GM19240 (cell line): ENCODE measurements around the gene PKHD1.

Experiments used
- DNase-seq: peaks from one replicate; pipeline ENCODE4 v3.0.0; 2011; ENCODE audit warnings: low spot score; ENCODE audit not compliant: insufficient read length

PKHD1 gene

GRCh38 chr6:52087498-52087999, at the start of gene PKHD1:
Gene PKHD1 (minus strand): TSS chr6:52087613. CDS start chr6:52084933, 2,680 bp downstream.
- no peak for DNase-seq

DNA sequence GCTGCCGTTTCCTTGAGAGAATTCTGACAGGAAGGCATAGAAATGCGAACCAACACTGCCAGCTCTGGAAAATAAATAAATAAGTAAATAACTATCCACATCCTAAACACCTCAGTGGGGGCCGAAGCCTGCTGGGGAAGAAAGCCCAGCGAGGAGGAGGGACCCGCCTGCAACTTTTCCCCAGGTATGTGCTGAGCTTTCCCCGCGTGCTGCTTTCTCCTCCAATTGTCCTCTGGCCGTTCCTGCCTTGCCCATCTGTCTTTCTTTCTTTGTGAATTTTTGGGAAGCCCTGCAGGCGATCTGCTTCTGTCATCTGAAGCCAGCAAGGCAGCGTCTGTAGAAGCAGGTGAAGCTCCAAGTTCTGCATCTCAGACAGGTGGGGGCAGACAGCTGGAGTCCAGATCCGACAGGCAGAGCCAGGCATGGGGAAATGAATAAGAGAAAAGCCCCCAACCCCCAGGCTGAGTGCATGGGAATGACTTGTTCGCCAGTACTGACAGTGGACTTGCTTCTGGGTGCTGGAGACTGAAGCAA, 49.6 kb upstream of the PKHD1 start:
- no peak for DNase-seq

- no peak for DNase-seq
Measured at GRCh38 chr6:52136055-52136454, 48.6 kb upstream of the PKHD1 start.

DNA sequence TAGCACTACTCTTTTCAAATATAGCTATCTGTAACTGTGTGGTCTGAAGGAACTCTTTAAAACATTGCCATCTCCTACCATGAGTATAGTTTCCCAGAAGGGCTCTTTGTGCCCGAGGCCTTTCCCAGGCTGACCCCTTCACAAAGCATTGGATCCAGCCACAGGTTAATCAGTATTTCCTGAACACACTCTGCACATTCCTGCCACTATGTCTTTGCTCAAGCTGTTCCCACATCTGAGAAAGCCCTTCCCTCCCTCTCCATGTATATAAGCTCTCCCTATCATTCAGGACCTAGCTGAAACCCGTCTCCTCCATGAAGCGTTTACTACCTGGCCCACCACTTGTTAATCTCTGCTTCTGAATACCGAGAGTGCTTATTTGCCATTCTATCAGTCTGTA, 47.8 kb upstream of the PKHD1 start:
- DNase-seq = no peak

GRCh38 chr6:52134011-52134410, 46.6 kb upstream of the PKHD1 start:
- DNase-seq = no peak

GRCh38 chr6:52133324-52133723, 45.9 kb upstream of the PKHD1 start:
- DNase-seq = no peak

- DNase-seq = no peak
Measured at GRCh38 chr6:52132292-52132691, 44.9 kb upstream of the PKHD1 start.

DNA sequence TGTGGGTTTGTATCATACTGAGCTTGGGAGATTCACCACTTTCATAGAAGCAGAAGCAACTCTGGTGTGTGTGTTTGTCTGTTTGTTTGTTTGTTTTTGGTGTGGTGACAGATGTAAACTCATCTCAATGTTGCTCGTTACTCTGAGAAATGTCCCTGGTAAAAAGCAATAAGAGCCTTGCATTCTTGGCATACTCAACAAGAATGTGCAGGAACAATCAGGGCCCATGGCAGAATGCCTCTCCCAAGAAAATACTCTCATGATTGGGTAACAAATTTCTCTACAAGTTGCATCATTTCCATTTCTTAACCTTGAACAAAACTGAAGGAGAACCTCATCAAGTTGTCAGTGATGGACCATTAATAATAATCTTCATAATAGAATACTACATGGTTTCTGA, 43.0 kb upstream of the PKHD1 start:
- DNase-seq = no peak

GRCh38 chr6:52127957-52128356, 40.5 kb upstream of the PKHD1 start:
- no peak for DNase-seq

DNA sequence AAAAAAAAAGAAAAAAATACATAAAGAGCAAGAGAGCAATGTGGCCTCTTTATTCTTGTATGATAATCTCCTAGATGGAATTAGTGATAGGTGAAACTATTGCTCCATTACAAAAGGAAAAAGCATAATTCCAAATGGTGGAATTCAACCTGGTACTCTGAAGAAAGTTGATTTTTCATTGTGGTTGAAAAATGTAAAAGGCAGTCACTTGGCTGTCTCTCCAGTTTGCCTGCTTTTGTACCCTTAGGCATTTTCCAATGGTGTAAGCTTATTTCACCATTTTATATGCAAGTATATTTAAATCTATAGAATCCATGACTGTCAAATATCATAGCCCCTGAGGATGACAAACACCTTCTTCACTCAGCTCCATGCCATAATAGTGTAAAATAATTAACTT, 38.8 kb upstream of the PKHD1 start:
- DNase-seq = no peak

GRCh38 chr6:52125572-52125971, 38.2 kb upstream of the PKHD1 start:
- DNase-seq = no peak

DNA sequence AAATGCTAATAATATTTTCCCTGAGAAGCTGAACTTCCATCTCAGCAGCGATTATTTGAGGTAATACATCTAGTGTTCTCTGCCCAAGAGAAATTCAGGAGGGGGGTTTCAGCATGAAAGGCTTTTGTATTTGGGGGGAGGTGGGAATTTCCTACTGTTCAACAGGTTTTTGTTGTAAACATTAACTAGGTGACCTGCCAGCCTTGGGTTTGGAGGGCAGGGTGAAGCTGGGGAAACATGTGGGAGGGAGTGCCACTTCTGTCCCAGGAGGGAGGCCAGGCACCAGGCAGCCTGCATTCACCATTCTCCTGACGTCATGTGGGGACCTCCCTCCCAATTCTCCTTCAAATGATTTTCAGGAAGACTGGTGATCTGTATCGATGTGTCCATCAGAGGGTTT, 37.7 kb upstream of the PKHD1 start:
- no peak for DNase-seq

GRCh38 chr6:52124126-52125121, 37.0 kb upstream of the PKHD1 start:
- DNase-seq = no peak

DNA sequence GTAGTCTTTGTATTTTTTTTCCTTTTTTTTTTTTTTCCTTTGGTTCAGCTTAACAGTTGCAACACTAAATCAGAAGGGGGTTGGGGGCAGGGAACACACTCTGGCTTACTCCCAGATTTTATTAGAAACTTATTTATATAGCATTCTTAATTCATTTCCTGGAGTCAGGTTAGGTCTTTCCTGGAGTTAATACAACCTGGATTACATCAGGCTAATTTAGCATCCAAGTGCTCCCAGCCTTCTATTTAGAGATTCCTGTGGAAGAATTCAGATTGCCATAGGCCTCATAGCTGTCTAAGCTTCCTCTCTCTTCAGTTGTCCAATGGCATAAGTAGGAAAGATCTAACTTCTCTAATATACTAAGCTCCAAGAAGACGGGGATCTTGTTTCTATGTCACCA, 35.8 kb upstream of the PKHD1 start:
- DNase-seq = no peak

DNA sequence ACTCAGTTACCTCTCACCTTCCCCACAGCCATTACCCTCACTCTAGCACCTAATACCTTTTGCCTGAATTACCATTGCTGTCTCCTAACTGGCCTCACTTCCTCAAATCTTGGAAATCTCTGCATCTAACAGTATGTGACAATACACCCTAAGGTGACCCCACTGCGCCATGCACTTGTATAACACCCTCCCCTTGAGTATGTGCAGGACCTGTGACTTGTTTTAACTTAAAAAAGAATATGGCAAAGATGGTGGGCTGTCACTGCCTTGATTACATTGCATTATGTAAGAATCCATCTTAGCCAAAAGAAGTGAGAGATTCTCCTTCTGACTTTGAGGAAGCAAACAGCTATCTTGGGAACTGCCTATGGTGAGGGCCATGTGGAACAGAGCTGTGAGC, 29.9 kb upstream of the PKHD1 start:
- no peak for DNase-seq

DNA sequence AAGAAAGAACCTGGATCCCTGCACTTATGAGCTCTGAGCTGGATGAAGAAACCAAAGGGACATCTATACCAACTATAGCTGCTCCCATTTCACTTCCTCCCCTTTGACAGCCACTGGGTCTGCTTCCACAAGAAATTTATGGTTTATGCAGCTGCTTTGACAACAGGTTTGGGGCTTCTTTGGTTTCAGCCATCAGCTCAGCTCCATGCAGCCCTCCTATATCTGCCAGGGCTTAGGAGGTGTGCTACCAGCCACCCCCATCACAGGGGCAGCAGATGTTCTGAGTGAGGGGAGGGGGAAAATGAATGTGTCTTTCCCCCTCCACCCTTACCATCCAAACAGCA, 29.2 kb upstream of the PKHD1 start:
- no peak for DNase-seq

GRCh38 chr6:52115891-52116604, 28.6 kb upstream of the PKHD1 start:
- DNase-seq = no peak

DNA sequence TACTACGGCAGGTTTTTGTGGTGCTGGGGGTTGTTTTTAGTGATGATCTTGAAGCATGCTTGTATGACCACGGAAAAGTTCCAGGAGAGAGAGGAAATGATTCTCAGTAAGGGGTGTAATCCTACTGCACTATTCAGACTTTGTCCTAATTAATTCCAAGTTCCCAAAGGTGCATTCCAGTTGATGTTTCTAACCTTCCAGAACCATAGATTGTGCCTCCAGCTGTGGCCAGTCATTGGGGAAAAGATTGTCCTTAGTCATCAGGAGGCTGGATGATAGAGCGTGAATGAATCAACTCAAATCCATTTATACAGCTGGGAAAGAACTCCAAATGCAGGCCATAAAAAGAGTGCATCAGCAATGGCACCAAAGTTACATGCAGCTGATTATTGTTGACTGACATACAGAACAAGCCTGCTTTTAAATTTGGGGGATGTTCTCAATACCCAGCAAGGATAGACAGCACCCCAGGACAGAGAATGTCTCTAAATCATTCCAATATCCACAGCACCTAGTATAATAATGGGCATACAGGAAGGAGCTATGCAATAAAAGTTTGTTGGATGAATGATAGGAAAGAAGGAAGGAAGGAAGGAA, 27.8 kb upstream of the PKHD1 start:
- DNase-seq = no peak

DNA sequence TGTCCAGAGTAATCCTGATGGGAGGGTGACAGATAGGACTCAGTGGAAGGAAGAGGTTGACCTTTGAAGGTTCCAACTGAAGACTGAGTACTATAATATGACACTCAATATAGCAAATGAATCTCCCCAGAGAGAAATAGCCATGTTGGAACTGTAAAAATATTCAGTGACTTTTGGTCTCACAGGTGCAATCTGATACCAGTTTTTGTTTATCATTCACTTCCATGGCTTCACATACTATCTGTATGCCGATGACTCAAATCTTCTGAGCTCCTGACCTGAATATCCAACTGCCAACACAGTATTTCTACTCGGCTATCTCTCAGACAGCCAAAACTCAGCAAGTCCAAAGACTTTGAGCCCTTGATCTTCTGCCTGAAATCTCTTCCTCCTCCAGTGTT, 21.8 kb upstream of the PKHD1 start:
- DNase-seq = no peak

DNA sequence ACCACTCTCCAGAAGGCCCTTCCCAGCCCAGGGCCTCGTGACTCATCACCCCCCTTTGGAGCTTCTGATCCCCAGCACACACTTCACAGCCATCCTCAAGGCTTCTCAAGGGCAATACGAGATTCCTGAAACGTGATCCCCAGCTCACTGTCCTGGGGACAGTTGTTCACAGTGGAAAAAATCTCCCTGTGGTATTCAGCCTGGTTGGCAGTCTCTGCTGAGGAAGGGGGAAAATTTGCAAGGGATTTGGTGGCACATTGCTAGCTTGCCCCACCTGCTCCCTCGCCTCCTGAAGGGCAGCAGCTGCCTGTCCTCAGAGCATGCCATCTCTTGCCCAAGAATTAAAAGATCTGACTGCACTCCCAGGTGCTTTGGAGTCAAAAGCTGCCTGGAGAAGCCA, 20.7 kb upstream of the PKHD1 start:
- DNase-seq = no peak

DNA sequence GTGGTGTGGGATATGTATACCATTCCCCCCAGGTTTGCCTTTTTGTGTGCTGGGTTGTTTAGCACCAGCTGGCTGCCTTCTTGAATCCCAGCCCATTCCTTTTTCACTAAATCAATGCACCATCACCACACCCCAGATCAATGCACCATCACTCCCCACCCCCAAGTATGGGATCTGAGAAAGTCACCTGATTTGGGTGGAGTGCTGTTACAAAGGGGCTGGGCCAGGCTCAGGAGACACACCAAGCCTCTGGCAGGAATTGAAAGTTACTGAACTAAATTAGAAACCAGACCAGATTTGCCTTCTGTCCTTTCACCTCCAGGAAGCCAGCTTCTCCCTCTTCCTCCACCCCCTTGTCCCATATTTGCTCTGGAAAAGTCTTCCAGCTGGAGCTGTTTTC, 19.6 kb upstream of the PKHD1 start:
- no peak for DNase-seq

DNA sequence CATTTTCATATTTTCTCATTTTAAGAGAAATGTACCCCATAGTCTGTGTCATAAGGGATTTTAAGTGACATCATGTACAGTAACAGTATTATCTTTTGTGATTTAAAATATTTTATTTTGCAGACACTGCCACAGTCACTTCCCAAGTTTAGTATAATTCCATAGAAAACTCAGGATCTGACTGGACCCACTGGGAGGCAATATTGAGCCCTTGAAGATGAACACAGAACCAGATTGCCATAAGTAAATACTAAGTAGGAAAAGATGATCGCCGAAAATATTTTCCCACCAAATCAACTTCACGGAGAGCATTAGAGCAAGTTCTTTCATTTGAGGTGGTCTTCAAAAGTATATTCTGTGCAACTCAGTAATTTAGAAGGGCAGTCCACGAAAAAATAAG, 17.6 kb upstream of the PKHD1 start:
- no peak for DNase-seq
